HG02588 (cell line): ENCODE results near the gene DIP2B.
A peak's percentile ranks its signal among the peaks of the same experiment; 100 is the strongest.
"Not testable (repeated sequence)": the region's sequence is repeated elsewhere in the genome, so short reads cannot be mapped to it uniquely, and the experiment has no call there.

Experiments used
- ATAC-seq: cut with Tn5 transposase; IDR thresholded peaks from one replicate; pipeline ENCODE4 v1.9.1; 2021; ENCODE audit warnings: mild to moderate bottlenecking, moderate library complexity; ENCODE audit not compliant: unreplicated experiment

Gene DIP2B

GRCh38 chr12:50763639-50764285, 259.0 kb downstream of the DIP2B start, which contains the start of gene ATF1:
Gene ATF1 (plus strand): TSS chr12:50764101. CDS start chr12:50780146, 16,045 bp downstream.
- peak; percentile 80 for ATAC-seq

GRCh38 chr12:50764286-50765094, 259.7 kb downstream of the DIP2B start:
- peak; percentile 36 for ATAC-seq

GRCh38 chr12:50765095-50765911, 260.5 kb downstream of the DIP2B start:
- no peak for ATAC-seq

GRCh38 chr12:50768391-50768790, 263.6 kb downstream of the DIP2B start:
- no peak for ATAC-seq

GRCh38 chr12:50768813-50769212, 264.0 kb downstream of the DIP2B start:
- not testable (repeated sequence) for ATAC-seq

- ATAC-seq, result no peak
Observed at GRCh38 chr12:50771409-50771808, 266.6 kb downstream of the DIP2B start.

- no peak for ATAC-seq
Observed at GRCh38 chr12:50772470-50772869, 267.7 kb downstream of the DIP2B start.

- ATAC-seq, result no peak
Observed at GRCh38 chr12:50772877-50773276, 268.1 kb downstream of the DIP2B start.

- ATAC-seq, result no peak
Observed at GRCh38 chr12:50775251-50775650, 270.5 kb downstream of the DIP2B start.

- no peak for ATAC-seq
Observed at GRCh38 chr12:50776749-50777728, 272.3 kb downstream of the DIP2B start.

- ATAC-seq, result no peak
Observed at GRCh38 chr12:50778663-50779590, 274.1 kb downstream of the DIP2B start.

GRCh38 chr12:50780013-50780412, 275.2 kb downstream of the DIP2B start:
- no peak for ATAC-seq

GRCh38 chr12:50784501-50784900, 279.7 kb downstream of the DIP2B start:
- no peak for ATAC-seq

GRCh38 chr12:50785406-50786001, 280.7 kb downstream of the DIP2B start:
- no peak for ATAC-seq

GRCh38 chr12:50786498-50787231, 281.9 kb downstream of the DIP2B start:
- ATAC-seq, result no peak

- ATAC-seq, result no peak
Observed at GRCh38 chr12:50787618-50788017, 282.8 kb downstream of the DIP2B start.

- ATAC-seq, result no peak
Observed at GRCh38 chr12:50788561-50788960, 283.8 kb downstream of the DIP2B start.

GRCh38 chr12:50790081-50790480, 285.3 kb downstream of the DIP2B start:
- no peak for ATAC-seq
